Skeletal muscle tissue (tissue), 4 donors: ENCODE results near the gene CLVS2. TPM values are rescaled to one million over a fixed set of nuclear protein-coding genes. Genes with fewer than 3 reads are reported as not detected.

ENCODE experiments used
- H3K27ac ChIP-seq: one replicate; pipeline ENCODE4 v1.7.0; 2013; ENCODE audit warnings: mild to moderate bottlenecking, low read depth, low read length, inconsistent platforms
- H3K27me3 ChIP-seq, 3 donors: one replicate each; pipeline ENCODE4 v1.7.0; 2013; ENCODE audit warnings: low read length in 3 of 3; ENCODE audit not compliant: control insufficient read depth in 3 of 3, insufficient read depth in 3 of 3
- H3K36me3 ChIP-seq, 3 donors: one replicate each; pipeline ENCODE4 v1.7.0; 2013; ENCODE audit warnings: low read length in 3 of 3; ENCODE audit not compliant: control insufficient read depth in 3 of 3, insufficient read depth in 3 of 3
- H3K4me1 ChIP-seq, 3 donors: one replicate each; pipeline ENCODE4 v1.7.0; 2013; ENCODE audit warnings: low read length in 3 of 3, mild to moderate bottlenecking in 3 of 3; ENCODE audit not compliant: control insufficient read depth in 3 of 3, insufficient read depth in 3 of 3
- H3K4me3 ChIP-seq, 3 donors: one replicate each; pipeline ENCODE4 v1.7.0; 2013; ENCODE audit warnings: low read length in 3 of 3
- H3K9ac ChIP-seq, 3 donors: one replicate each; pipeline ENCODE4 v1.7.0; 2013; ENCODE audit warnings: low read length in 3 of 3, mild to moderate bottlenecking in 3 of 3, moderate library complexity in 2 of 3, low read depth in 1 of 3
- H3K9me3 ChIP-seq, 3 donors: one replicate each; pipeline ENCODE4 v1.7.0; 2013; ENCODE audit warnings: low read length in 3 of 3; ENCODE audit not compliant: control insufficient read depth in 3 of 3
- total RNA-seq: library from RNA; depleted of rRNA; stranded (reverse); fragments of >200 nt; gene quantifications from one replicate; pipeline ENCODE4 v1.2.3, GENCODE V29; 2014
- donor health status: Osteomylitis.

The CLVS2 gene
- total RNA-seq, 1 donor from 2014 or later = under 0.01 TPM

DNA sequence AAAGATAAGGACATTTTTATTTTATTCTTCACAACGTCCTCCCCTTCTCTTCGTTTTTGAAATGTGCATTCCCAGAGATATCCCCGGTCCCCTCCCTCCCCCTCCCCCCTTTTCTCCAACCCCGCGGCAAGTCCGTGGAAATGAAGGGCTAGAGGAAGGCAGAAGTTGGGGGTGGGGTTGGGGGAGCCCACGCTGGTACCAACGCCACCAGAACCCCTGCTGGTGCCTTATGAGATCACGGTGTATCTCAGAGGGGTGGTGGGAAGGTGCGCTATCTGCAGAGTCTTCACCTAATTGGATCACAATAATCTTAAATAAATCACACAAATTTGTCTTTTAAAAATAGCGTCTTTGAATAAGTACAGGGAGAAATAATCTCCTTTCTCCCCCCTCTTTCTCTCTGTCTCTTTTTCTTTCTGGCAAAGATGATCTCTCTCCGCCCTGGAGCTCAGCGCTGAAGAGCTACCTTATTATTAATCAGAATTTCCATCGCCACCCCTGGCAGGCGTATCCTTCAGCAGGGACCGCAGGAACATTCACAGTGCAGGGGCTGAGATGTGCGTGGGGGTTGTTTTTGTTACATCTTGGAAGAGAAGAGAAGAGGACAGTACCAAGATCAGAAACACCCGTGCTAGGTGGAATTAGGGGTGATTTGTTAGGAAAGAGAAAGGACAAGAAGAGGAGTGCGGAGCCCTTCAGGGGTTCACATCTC is 915 bp downstream of the CLVS2 start:
- Histone ChIP-seq H3K27ac (no peak overlapping the region), H3K36me3 (no peaks in the 10 kb centered on the region), H3K4me1 (peaks cover 4 to 9% (median 5%) of the 10 kb centered on the region in 3 donors), H3K9me3 (peaks cover 0 to 3% (median 0%) of the 10 kb centered on the region in 3 donors), H3K27me3 (peaks cover 33 to 46% (median 33%) of the 10 kb centered on the region in 3 donors), H3K4me3 (no peak overlapping the region), H3K9ac (no peak overlapping the region)

DNA sequence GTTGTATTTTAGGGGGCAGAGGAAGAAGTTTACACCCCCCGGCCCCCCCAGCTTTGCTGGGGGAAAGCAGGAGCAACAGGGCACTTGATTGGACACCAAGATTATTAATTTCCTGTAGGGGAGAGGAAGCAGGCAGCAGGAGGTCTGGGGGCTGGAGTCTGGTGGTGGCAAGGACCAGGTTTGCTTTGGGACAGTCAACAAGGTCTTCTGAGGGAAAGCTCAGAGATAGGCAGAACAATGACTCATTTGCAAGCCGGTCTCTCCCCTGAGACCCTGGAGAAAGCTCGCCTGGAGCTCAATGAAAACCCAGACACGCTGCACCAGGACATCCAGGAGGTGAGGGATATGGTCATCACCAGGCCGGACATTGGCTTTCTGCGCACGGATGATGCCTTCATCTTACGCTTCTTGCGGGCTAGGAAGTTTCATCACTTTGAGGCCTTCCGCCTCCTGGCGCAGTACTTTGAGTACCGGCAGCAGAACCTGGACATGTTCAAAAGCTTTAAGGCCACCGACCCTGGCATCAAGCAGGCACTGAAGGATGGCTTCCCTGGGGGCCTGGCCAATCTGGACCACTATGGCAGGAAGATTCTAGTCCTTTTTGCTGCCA is 1.6 kb downstream of the CLVS2 start:
- Histone ChIP-seq H3K27me3 (peaks cover 33 to 46% (median 33%) of the 10 kb centered on the region in 3 donors), H3K9me3 (peaks cover 0 to 3% (median 0%) of the 10 kb centered on the region in 3 donors), H3K36me3 (no peaks in the 10 kb centered on the region), H3K4me3 (no peak overlapping the region), H3K27ac (no peak overlapping the region), H3K9ac (no peak overlapping the region), H3K4me1 (peaks cover 4 to 9% (median 5%) of the 10 kb centered on the region in 3 donors)

DNA sequence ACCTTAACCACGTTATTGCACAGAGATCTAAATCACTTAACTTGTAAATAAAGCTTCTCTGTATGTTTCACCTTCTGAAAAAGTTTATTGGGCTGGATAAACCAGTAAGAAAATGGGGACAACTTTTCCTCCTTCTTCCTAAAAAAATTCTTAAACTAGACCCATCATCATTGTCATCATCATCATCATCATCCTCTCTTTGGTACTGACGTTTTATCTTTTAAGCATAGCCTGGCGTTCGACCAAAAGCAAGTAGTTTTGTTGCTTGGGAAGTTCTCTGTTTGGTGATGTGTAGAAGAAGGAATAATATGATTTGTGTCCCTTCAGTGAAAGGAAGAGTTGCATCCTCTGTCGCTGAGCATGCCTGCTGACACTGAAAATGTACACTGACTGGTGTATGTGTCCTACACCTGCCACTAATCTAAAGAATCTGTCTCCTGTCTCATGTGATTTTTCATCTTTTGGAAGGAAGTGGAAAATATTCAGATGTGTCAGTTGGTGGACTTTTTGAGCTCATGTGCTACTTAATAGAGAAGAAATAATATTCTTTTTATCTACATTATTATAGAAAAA is 2.5 kb downstream of the CLVS2 start:
- Histone ChIP-seq H3K9ac (no peak overlapping the region), H3K9me3 (peaks cover 0 to 3% (median 0%) of the 10 kb centered on the region in 3 donors), H3K27me3 (peaks cover 33 to 39% (median 33%) of the 10 kb centered on the region in 3 donors), H3K27ac (no peak overlapping the region), H3K36me3 (no peaks in the 10 kb centered on the region), H3K4me3 (no peak overlapping the region), H3K4me1 (peaks cover 4 to 9% (median 5%) of the 10 kb centered on the region in 3 donors)

DNA sequence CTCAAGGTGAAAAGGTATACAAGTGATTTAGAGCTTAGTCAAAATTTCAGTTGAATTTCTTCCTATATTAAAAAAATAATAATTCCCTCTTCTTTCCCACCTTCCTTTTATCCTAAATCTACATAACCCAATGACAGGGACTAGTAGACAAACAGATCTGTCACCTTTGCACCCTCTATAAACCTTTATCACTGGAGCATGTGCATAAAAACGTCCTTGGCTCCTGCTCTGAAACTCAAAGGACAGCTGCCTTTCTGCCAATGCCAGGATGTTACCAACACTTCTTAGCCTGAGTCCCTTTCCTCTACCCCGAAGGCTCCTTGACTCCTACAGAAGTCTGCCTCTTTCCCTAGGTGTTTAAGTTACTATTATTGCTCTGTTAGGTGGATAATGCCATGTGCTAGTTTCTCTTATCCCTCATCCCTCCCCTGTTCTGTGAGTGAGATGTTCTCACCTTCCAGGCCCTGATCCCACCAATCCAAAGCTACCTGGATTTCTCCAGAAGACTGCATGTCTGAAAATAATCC is 4.3 kb downstream of the CLVS2 start:
- H3K4me1 ChIP-seq = peaks cover 4 to 9% (median 5%) of the 10 kb centered on the region in 3 donors
- H3K4me3 ChIP-seq = no peak overlapping the region
- H3K27me3 ChIP-seq = peaks cover 22 to 26% (median 24%) of the 10 kb centered on the region in 3 donors
- H3K36me3 ChIP-seq = no peaks in the 10 kb centered on the region
- H3K27ac ChIP-seq = no peak overlapping the region
- H3K9ac ChIP-seq = no peak overlapping the region
- H3K9me3 ChIP-seq = peaks cover 0 to 1% (median 0%) of the 10 kb centered on the region in 3 donors

DNA sequence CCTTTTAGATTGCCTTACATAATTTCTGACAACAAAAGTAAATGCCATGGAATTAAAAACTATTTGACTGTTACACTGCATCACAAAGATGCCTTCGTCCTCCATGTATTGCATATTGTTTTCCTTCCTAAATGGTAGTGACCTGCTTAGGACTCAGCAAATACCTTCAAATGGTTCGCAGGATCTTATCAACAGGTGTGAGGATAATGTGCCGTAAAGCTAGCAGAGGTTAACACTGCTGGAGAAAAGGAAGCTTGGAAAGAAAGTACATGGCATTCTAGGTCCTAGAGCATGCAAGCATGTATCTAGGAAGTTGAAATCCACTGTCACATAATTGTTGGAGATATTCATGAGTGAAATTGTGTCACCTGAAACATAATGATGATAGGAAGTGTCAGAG is 5.5 kb downstream of the CLVS2 start:
- no peak overlapping the region for H3K9ac ChIP-seq
- no peak overlapping the region for H3K4me3 ChIP-seq
- peaks cover 0 to 1% (median 0%) of the 10 kb centered on the region in 3 donors for H3K9me3 ChIP-seq
- H3K4me1 ChIP-seq = peaks cover 0 to under 1% (median 0%) of the 10 kb centered on the region in 3 donors
- H3K36me3 ChIP-seq = no peaks in the 10 kb centered on the region
- H3K27me3 ChIP-seq = peaks cover 11 to 15% (median 13%) of the 10 kb centered on the region in 3 donors
- H3K27ac ChIP-seq = no peak overlapping the region

DNA sequence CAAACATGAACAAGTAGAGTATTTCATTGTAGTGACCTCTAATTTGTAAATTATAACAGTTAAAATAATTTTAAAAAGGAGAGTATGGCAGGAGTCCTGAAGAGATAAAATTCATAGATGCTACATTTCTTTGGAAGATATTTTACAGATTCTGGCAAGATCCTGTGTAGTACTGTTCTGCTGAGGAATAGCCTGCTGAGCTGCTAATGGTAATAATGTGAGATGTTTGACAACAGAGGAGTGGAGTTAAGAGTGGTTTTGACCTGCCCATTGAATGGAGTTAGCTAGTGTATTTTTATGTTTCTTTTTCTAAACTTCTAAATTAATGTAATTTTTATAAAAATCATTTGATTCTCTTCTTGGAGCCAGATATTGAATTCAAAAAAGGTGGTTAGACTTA is 11.8 kb downstream of the CLVS2 start:
- H3K4me1 ChIP-seq = no peaks in the 10 kb centered on the region

DNA sequence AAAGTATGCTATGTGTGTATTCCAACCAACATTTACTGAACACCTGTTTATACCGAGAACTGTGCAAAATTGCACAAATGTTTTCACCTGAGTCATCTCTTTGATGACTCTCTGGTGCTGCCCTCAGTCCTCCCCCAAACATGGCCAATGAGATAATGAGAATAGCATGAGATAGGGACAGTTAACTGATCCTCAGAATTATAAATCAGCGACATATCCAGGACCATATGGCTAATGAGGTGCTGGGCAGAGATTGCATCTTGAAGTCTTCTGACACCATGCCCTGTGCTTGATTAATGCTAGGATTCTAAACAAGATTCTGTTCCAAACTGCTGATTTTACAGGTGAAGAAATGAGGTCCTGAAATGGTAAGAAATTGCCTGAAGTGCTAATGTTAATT is 13.0 kb downstream of the CLVS2 start:
- Histone ChIP-seq H3K36me3 (no peaks in the 10 kb centered on the region), H3K4me1 (no peaks in the 10 kb centered on the region), H3K9me3 (no peaks in the 10 kb centered on the region), H3K27ac (no peak overlapping the region), H3K9ac (no peak overlapping the region), H3K4me3 (no peak overlapping the region), H3K27me3 (no peaks in the 10 kb centered on the region)

More for the DNA sequence above, 11.8 kb downstream of the CLVS2 start:
- no peak overlapping the region for H3K27ac ChIP-seq
- no peak overlapping the region for H3K4me3 ChIP-seq
- no peak overlapping the region for H3K9ac ChIP-seq
- no peaks in the 10 kb centered on the region for H3K36me3 ChIP-seq
- no peaks in the 10 kb centered on the region for H3K27me3 ChIP-seq
- H3K9me3 ChIP-seq = no peaks in the 10 kb centered on the region

DNA sequence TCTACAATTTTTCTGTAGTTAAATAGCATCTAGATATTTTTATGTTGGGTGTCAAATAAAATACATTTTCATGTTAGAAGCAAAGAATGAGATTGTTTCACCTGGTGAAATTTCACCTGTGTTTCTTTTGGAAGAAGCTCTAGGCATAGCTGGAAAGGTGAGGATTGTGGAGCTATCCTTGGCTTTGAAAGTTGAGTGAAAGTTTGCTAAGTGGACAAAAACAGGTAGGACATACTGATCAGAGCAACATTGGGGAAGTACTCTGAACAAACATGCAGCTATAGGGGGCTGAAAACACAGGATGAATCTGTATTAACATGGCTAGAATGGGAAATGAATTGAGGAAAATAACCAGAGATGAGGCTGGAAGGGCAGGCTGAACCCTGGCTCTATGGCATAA is 18.8 kb downstream of the CLVS2 start:
- Histone ChIP-seq H3K4me3 (no peak overlapping the region), H3K9me3 (no peaks in the 10 kb centered on the region), H3K4me1 (no peaks in the 10 kb centered on the region)

DNA sequence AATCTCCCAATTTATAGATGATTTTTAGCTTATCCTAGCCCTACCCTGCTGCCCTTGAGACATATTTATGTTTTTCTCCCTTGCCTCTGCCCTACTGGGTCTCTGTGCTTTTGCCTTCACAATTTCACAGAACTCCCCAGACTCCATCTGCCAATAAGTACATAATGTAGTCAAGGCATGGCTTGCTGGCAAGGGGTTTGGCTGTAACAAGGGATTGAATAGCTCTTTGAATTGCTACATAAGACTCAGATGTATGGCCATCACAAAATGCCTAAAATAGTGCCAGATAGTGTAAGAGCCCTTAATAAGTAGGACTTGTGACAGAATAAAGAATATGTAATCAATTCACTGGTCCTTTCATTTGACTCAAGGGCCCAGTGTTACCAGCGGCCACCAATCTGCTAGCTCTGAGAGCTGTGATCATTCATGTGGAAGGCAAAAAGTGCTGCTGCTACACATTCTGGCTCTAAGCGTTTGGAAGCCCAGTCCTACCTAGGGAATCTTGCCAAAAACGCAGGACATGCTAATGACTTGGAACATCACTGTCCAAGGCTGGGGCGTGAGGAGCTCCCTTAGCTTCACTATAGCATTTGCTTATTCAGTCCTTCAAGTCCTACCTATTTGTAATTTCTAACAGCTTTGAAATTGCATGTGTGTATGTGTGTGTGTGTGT is 20.5 kb downstream of the CLVS2 start:
- H3K27me3 ChIP-seq = no peaks in the 10 kb centered on the region

More for the DNA sequence above, 18.8 kb downstream of the CLVS2 start:
- Histone ChIP-seq H3K27ac (no peak overlapping the region), H3K36me3 (no peaks in the 10 kb centered on the region), H3K27me3 (no peaks in the 10 kb centered on the region), H3K9ac (no peak overlapping the region)

More for the DNA sequence above, 20.5 kb downstream of the CLVS2 start:
- Histone ChIP-seq H3K9me3 (no peaks in the 10 kb centered on the region), H3K27ac (no peak overlapping the region), H3K4me1 (no peaks in the 10 kb centered on the region), H3K9ac (no peak overlapping the region), H3K4me3 (no peak overlapping the region), H3K36me3 (no peaks in the 10 kb centered on the region)
